Heart right ventricle (tissue), 16 donors: ENCODE data around the gene PLCL2. TPM values are rescaled to one million over a fixed set of nuclear protein-coding genes. Genes with fewer than 3 reads are reported as not detected.

Experiments used
- ATAC-seq, 8 donors: fragments of 200-7000 bp; cut with Tn5 transposase; one replicate each; pipeline ENCODE4 v1.9.1; 2020; ENCODE audit warnings: mild to moderate bottlenecking in 8 of 8, moderate library complexity in 8 of 8, moderate number of reproducible peaks in 1 of 8
- DNase-seq, 2 donors: peaks; one replicate each; pipeline ENCODE4 v3.0.0-alpha.2; 2020
- H3K27ac ChIP-seq, 10 donors: fragments of 200-600 bp; sonication (generic) in 2 of 10; one replicate each; pipeline versions ENCODE4 v1.5.0 to v1.8.0; 2020 to 2022; ENCODE audit warnings: mild to moderate bottlenecking in 3 of 10
- H3K27me3 ChIP-seq, 7 donors: fragments of 200-600 bp; one replicate each; pipeline ENCODE4 v1.8.0; 2021 to 2022; ENCODE audit warnings: mild to moderate bottlenecking in 2 of 7
- H3K36me3 ChIP-seq, 9 donors: fragments of 200-600 bp; sonication (generic) in 1 of 9; one replicate each; pipeline versions ENCODE4 v1.5.0 to v1.8.0; 2020 to 2022; ENCODE audit warnings: mild to moderate bottlenecking in 2 of 9
- H3K4me1 ChIP-seq, 9 donors: fragments of 200-600 bp; sonication (generic) in 1 of 9; one replicate each; pipeline versions ENCODE4 v1.5.0 to v1.8.0; 2020 to 2022; ENCODE audit warnings: mild to moderate bottlenecking in 4 of 9
- H3K4me3 ChIP-seq, 10 donors: fragments of 200-600 bp; sonication (generic) in 2 of 10; one replicate each; pipeline versions ENCODE4 v1.5.0 to v1.8.0; 2020 to 2022; ENCODE audit warnings: mild to moderate bottlenecking in 7 of 10, moderate library complexity in 2 of 10
- H3K9me3 ChIP-seq, 11 donors: fragments of 200-600 bp in 10 of 11; sonication (generic) in 2 of 11; one replicate each; pipeline versions ENCODE4 v1.5.0 to v1.8.0; 2013 to 2022; ENCODE audit warnings: mild to moderate bottlenecking in 2 of 11, control low read depth in 1 of 11, moderate library complexity in 1 of 11
- CTCF ChIP-seq, 9 donors: fragments of 200-600 bp; sonication (generic) in 2 of 9; IDR thresholded peaks; one replicate each; pipeline versions ENCODE4 v1.5.0 to v1.8.0; 2021 to 2022; ENCODE audit warnings: antibody characterized with exemption in 9 of 9, mild to moderate bottlenecking in 5 of 9, moderate library complexity in 1 of 9
- WGBS, 2 donors: extraction: QIAGEN DNeasy Blood & Tissue Kit; methylation state at CpG; one replicate each; pipeline ENCODE4 v1.1.7; 2013; ENCODE audit warnings: inconsistent platforms in 1 of 2; 5-methylcytosine and 5-hydroxymethylcytosine counted together
- intact Hi-C, 10 donors: fragments of 100-400 bp; cut with DNase I; formaldehyde crosslinking; loops; one replicate each; pipeline versions ENCODE4 v1.11.1 to v1.14.2; 2022
- polyA plus RNA-seq, 2 donors: library from polyadenylated mRNA; stranded (reverse); fragments of 200-250 nt; gene quantifications; one replicate each; pipeline ENCODE4 v1.2.3, GENCODE V29; 2013
- total RNA-seq, 10 donors: library from RNA; stranded (reverse); fragmentation: NEBNext Ultra II Directional in 3 of 10; extraction: Animal tissue kit (Norgen Biotek cat#: 25700) in 3 of 10; gene quantifications; one replicate each; pipeline versions ENCODE4 v1.2.1 to v1.2.4, GENCODE V29; 2021 to 2023
- donor health status: Arrhythmogenic right ventricular cardiomyopathy.
- donor health status: ischemic (EF 13 %, LVEDD 7.1; RV severe dilation, severe dysfunction).
- donor health status: healthy with polysubstance abuse.
- donor health status: DM: no; HTN: yes; CAD: no.
- donor health status: DM: no; HTN: no; CAD: no.
- donor health status: ischemic (EF 25% LVEDD 6.9; RV normal size, moderate dysfunction).
- donor health status: ischemic (EF 25% LVEDD 5.7; RV mildly dilated, moderate dysfunction).
- donor health status: healthy.
- donor health status: DM: yes; HTN: yes; CAD: no.
- donor health status: Ischemic cardiomyopathy.
- donor health status: ischemic (EF 35%, LVEDD 5.7; RV mildly dilated, moderate dysfunction).
- donor health status: nonischemic (EF 11% LVEDD 7.7; RV severe dilation, severe dysfunction).
- donor health status: DM: yes; HTN: yes; CAD: no.
- donor health status: PGD.
- donor health status: ischemic (EF 29% LVEDD 5.4; RV normal size, mild dysfunction).
- donor health status: nonischemic (EF 23%, LVEDD 6.1; RV moderate dilation, normal function).

Gene PLCL2
- total and polyA plus RNA-seq, 12 donors, result 8.7 to 79.8 (median 53.0) TPM

GRCh38 chr3:17021614-17022013 is 136.9 kb downstream of the PLCL2 start:
- H3K9me3 ChIP-seq, result no peaks in the 10 kb centered on the region
- ATAC-seq, result no peak
- intact Hi-C loops, result loop anchor here in 5 of 10 donors (5.0 to 10.0 kb wide), 5 partner anchors 117 to 417 kb away; partner anchors contain the start of genes DAZL (in 2 of the 5) and PLCL2 (in 1 of the 5)

GRCh38 chr3:17023006-17023664 is 138.4 kb downstream of the PLCL2 start:
- WGBS, 2 donors, result 54 to 73% methylated on average over 6 of the region's 6 CpGs

More at GRCh38 chr3:17021614-17022013, 136.9 kb downstream of the PLCL2 start:
- 95 to 97% methylated on average over 1 of the region's 1 CpG for WGBS, 2 donors
- peaks cover 0 to 28% (median 0%) of the 10 kb centered on the region in 9 donors for H3K36me3 ChIP-seq
- no peak overlapping the region for H3K4me3 ChIP-seq
- no peak overlapping the region for H3K27ac ChIP-seq
- H3K4me1 ChIP-seq, result peaks cover 0 to 18% (median 4%) of the 10 kb centered on the region in 9 donors
- DNase-seq, result no peak
- H3K27me3 ChIP-seq, result no peaks in the 10 kb centered on the region
- TF ChIP-seq CTCF (IDR thresholded peaks at IDR 0.05), result no peak

GRCh38 chr3:17025594-17026139 is 140.9 kb downstream of the PLCL2 start:
- WGBS, 2 donors, result 59 to 73% methylated on average over 5 of the region's 5 CpGs
- intact Hi-C loops, result loop anchor here in 7 of 10 donors (5.0 to 10.0 kb wide), 7 partner anchors 121 to 421 kb away; partner anchors contain the start of genes DAZL (in 2 of the 7) and PLCL2 (in 2 of the 7)

More at GRCh38 chr3:17023006-17023664, 138.4 kb downstream of the PLCL2 start:
- peak overlapping the region in 1 of 10 donors; percentile 29 for H3K27ac ChIP-seq
- intact Hi-C loops, result loop anchor here in 5 of 10 donors (5.0 to 10.0 kb wide), 5 partner anchors 118 to 418 kb away; partner anchors contain the start of genes DAZL (in 2 of the 5) and PLCL2 (in 1 of the 5)
- ATAC-seq, result peak in 6 of 8 donors; percentile 32 to 82 (median 53)
- no peak for TF ChIP-seq CTCF (IDR thresholded peaks at IDR 0.05)
- no peak overlapping the region for H3K4me3 ChIP-seq
- peaks cover 0 to 18% (median 5%) of the 10 kb centered on the region in 9 donors for H3K4me1 ChIP-seq
- no peaks in the 10 kb centered on the region for H3K9me3 ChIP-seq
- H3K27me3 ChIP-seq, result no peaks in the 10 kb centered on the region
- peaks cover 0 to 26% (median 0%) of the 10 kb centered on the region in 9 donors for H3K36me3 ChIP-seq
- DNase-seq, result no peak

More at GRCh38 chr3:17025594-17026139, 140.9 kb downstream of the PLCL2 start:
- ATAC-seq (peak in 2 of 8 donors; percentile 58 to 59), DNase-seq (no peak)
- H3K4me1 ChIP-seq, result peaks cover 0 to 25% (median 5%) of the 10 kb centered on the region in 9 donors
- no peaks in the 10 kb centered on the region for H3K9me3 ChIP-seq
- no peaks in the 10 kb centered on the region for H3K27me3 ChIP-seq
- peaks cover 0 to 19% (median 0%) of the 10 kb centered on the region in 9 donors for H3K36me3 ChIP-seq
- no peak for TF ChIP-seq CTCF (IDR thresholded peaks at IDR 0.05)
- no peak overlapping the region for H3K27ac ChIP-seq
- H3K4me3 ChIP-seq, result no peak overlapping the region
